Measurements from ENCODE around the gene SMIM12.

DNA sequence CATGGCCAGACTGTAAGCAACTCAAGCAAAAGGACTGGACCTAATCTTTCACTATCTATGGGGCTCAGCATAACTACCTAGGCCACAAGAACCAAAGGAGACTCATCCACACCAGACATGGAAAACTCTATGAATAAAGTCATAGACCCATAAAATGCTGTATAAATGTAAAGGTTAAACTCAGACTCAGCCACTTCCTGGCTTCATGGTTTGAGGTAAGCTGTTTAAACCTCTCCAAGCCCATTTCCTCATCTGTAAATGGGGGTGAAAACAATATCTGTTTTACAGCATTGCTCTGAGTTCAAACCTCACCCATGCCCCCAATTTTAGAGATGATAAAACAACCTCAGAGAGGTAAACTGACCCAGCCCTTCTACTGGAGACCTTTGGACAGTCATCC, 4.0 kb upstream of the SMIM12 start:
- TF ChIP-seq, protein P1, sequence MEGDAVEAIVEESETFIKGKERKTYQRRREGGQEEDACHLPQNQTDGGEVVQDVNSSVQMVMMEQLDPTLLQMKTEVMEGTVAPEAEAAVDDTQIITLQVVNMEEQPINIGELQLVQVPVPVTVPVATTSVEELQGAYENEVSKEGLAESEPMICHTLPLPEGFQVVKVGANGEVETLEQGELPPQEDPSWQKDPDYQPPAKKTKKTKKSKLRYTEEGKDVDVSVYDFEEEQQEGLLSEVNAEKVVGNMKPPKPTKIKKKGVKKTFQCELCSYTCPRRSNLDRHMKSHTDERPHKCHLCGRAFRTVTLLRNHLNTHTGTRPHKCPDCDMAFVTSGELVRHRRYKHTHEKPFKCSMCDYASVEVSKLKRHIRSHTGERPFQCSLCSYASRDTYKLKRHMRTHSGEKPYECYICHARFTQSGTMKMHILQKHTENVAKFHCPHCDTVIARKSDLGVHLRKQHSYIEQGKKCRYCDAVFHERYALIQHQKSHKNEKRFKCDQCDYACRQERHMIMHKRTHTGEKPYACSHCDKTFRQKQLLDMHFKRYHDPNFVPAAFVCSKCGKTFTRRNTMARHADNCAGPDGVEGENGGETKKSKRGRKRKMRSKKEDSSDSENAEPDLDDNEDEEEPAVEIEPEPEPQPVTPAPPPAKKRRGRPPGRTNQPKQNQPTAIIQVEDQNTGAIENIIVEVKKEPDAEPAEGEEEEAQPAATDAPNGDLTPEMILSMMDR (IDR thresholded peaks at IDR 0.05) = no peak
- TF ChIP-seq EZH2 (IDR thresholded peaks at IDR 0.05) = no peak

Measured in neural progenitor cell (in vitro differentiated cells).